SIG-M5 treated with dmso at 0.1 percent for 504 hours (cell line): Measurements from ENCODE around the gene FLT4.

Source experiments
- DNase-seq: peaks from one replicate; lab custom pipeline; 2025; ENCODE audit not compliant: unreplicated experiment; lab: John Stamatoyannopoulos, UW

FLT4 gene

GRCh38 chr5:180643191-180643851 is 6.1 kb downstream of the FLT4 start:
- no peak for DNase-seq

GRCh38 chr5:180642779-180643178 is 6.6 kb downstream of the FLT4 start:
- no peak for DNase-seq

GRCh38 chr5:180642181-180642775 is 7.1 kb downstream of the FLT4 start:
- no peak for DNase-seq

GRCh38 chr5:180641566-180641900 is 7.9 kb downstream of the FLT4 start:
- DNase-seq: no peak

GRCh38 chr5:180640861-180641565 is 8.4 kb downstream of the FLT4 start:
- no peak for DNase-seq

GRCh38 chr5:180640611-180640860 is 8.9 kb downstream of the FLT4 start:
- no peak for DNase-seq

- no peak for DNase-seq
These were observed 9.4 kb downstream of the FLT4 start for GRCh38 chr5:180639741-180640610.

- no peak for DNase-seq
These were observed 10.1 kb downstream of the FLT4 start for GRCh38 chr5:180639287-180639686.

- DNase-seq: no peak
These were observed 11.3 kb downstream of the FLT4 start for GRCh38 chr5:180637962-180638680.

- DNase-seq: no peak
These were observed 12.9 kb downstream of the FLT4 start for GRCh38 chr5:180636403-180637075.

- DNase-seq: no peak
These were observed 13.4 kb downstream of the FLT4 start for GRCh38 chr5:180636016-180636402.

- DNase-seq: no peak
These were observed 15.9 kb downstream of the FLT4 start for GRCh38 chr5:180633283-180634177.

GRCh38 chr5:180632768-180633167 is 16.6 kb downstream of the FLT4 start:
- no peak for DNase-seq

GRCh38 chr5:180631549-180632383 is 17.6 kb downstream of the FLT4 start:
- no peak for DNase-seq

- DNase-seq: no peak
These were observed 19.0 kb downstream of the FLT4 start for GRCh38 chr5:180630426-180630825.

GRCh38 chr5:180629831-180630382 is 19.5 kb downstream of the FLT4 start:
- DNase-seq: no peak

- no peak for DNase-seq
These were observed 20.3 kb downstream of the FLT4 start for GRCh38 chr5:180628827-180629750.
